ENCODE results near the gene ZHX3. TPM values are rescaled to one million over a fixed set of nuclear protein-coding genes. Genes with fewer than 3 reads are reported as not detected.

Gene ZHX3
- total and polyA plus RNA-seq, 9 of the 15 experiments (the other 6 are each of a cell fraction or from before 2014, with no cell fraction given), result 0.80 to 14.6 (median 4.9) TPM

GRCh38 chr20:41248368-41249024, 69.0 kb downstream of the ZHX3 start:
- no peak overlapping the region for H3K4me2 ChIP-seq (ENCODE audit: insufficient read depth, low read length)
- H3K27ac ChIP-seq (ENCODE audit: extremely low read depth, low read depth, low read length), result no peak overlapping the region
- 66% methylated on average over 4 of the region's 4 CpGs for WGBS (ENCODE audit: insufficient coverage, low coverage, missing lambda C conversion rate)
- no peaks in the 10 kb centered on the region; a peak in 1 of 5 replicates for H3K27me3 ChIP-seq (ENCODE audit: control insufficient read depth in 2 of 2, insufficient read depth in 2 of 2, low read length in 2 of 2)
- no peaks in the 10 kb centered on the region for H3K9me1 ChIP-seq (ENCODE audit: control insufficient read depth, insufficient read depth, low read length)
- TF ChIP-seq ATF1 (CRISPR knock-in tag; IDR thresholded peaks at IDR 0.05) (no peak), ATF1 (tag; IDR thresholded peaks at IDR 0.05) (no peak), CTBP1 (IDR thresholded peaks at IDR 0.05; ENCODE audit: borderline replicate concordance) (no peak), ZNF140 (CRISPR knock-in tag; IDR thresholded peaks at IDR 0.05) (no peak), KAT2B (IDR thresholded peaks at IDR 0.05; ENCODE audit: low read depth, low read length) (no peak)
- no peaks in the 10 kb centered on the region; the same call in 2 of the 3 replicates for H3K36me3 ChIP-seq (ENCODE audit: control insufficient read depth, insufficient read depth, low read length)
- ATAC-seq, result no peak
- H3K4me3 ChIP-seq, result no peak overlapping the region
- CTCF ChIA-PET (ENCODE audit: low intra/inter-chr PET ratio), result interaction anchor here (3.1 kb wide), 1 partner anchor 91 kb away, joined by 49 read pairs; the partner anchor contains the start of gene LPIN3
- no peak for FAIRE-seq
- H4K20me1 ChIP-seq (replicated peaks; ENCODE audit: control insufficient read depth, insufficient read depth, low read length), result no peaks in the 10 kb centered on the region
- no TSS peak for BruUV-seq (replicated peaks)
- in situ Hi-C loops (cut with MboI), result no loop called here
- no peak for DNase-seq (ENCODE audit: extremely low read depth in 1 of 4, low spot score in 3 of 4)
- no peaks in the 10 kb centered on the region for H3K9me3 ChIP-seq (replicated peaks; ENCODE audit: control insufficient read depth, insufficient read depth, low read depth, low read length)
- no peak overlapping the region for H3K9ac ChIP-seq (ENCODE audit: insufficient read depth in 1 of 2, low read depth in 2 of 2, low read length in 2 of 2)
- intact Hi-C loops (cut with micrococcal nuclease), result loop anchor here (1.0 to 5.0 kb wide), 2 partner anchors 92 to 169 kb away; partner anchors contain the start of gene LPIN3
- peaks cover 0 to 2% of the 10 kb centered on the region in 2 experiments; a peak in 3 of 5 replicates for H3K4me1 ChIP-seq (replicated peaks in 1 of 2; ENCODE audit: control insufficient read depth in 2 of 2, insufficient read depth in 2 of 2, low read length in 2 of 2)
- POLR2A ChIA-PET, result no interaction called here
- H3K79me2 ChIP-seq (ENCODE audit: control insufficient read depth, insufficient read depth, low read length), result no peaks in the 10 kb centered on the region
- no peak overlapping the region for H2AFZ ChIP-seq (ENCODE audit: low read depth, low read length)
